PC-9 (cell line): ENCODE data around the gene EXD3. TPM values are rescaled to one million over a fixed set of nuclear protein-coding genes. Genes with fewer than 3 reads are reported as not detected.

Experiments
- BruUV-seq: library from RNA; stranded (reverse); fragments of 400-500 nt; replicated peaks from 2 replicates; lab custom pipeline; 2021; lab: Mats Ljungman, UMichigan
- CTCF ChIA-PET: fragments of 300-600 bp; sonication (Branson Sonifier 250); formaldehyde crosslinking; loops from one replicate; lab custom pipeline; 2022; ENCODE audit warnings: antibody characterized with exemption; lab: Charles Lee
- POLR2A ChIA-PET: fragments of 300-600 bp; sonication (Branson Sonifier 250); formaldehyde crosslinking; loops from one replicate; lab custom pipeline; 2022; ENCODE audit warnings: antibody characterized with exemption; ENCODE audit not compliant: unreplicated experiment; lab: Charles Lee
- DNase-seq, 2 experiments: peaks; one replicate each; pipeline versions ENCODE4 v3.0.0 to v3.0.0-alpha.2; 2015 to 2022; ENCODE audit warnings: mixed read lengths in 1 of 2
- H2AFZ ChIP-seq: fragments of 200-600 bp; sonication (generic); 2 replicates; pipeline ENCODE4 v1.8.1; 2017; ENCODE audit warnings: antibody characterized with exemption
- H3F3A ChIP-seq: fragments of 200-600 bp; sonication (generic); 2 replicates; pipeline ENCODE4 v1.8.1; 2017; ENCODE audit warnings: antibody characterized with exemption, mild to moderate bottlenecking, low read depth; ENCODE audit not compliant: insufficient read depth
- H3K27ac ChIP-seq: fragments of 200-600 bp; sonication (generic); 2 replicates; pipeline ENCODE4 v1.6.1; 2016; ENCODE audit warnings: mixed run types
- H3K27me3 ChIP-seq: fragments of 200-600 bp; sonication (generic); 2 replicates; pipeline ENCODE4 v1.6.1; 2016; ENCODE audit warnings: low read depth, mixed run types; ENCODE audit not compliant: insufficient read depth
- H3K36me3 ChIP-seq: fragments of 200-600 bp; sonication (generic); 2 replicates; pipeline ENCODE4 v1.6.1; 2016; ENCODE audit warnings: low read depth, mixed run types
- H3K4me1 ChIP-seq: fragments of 200-600 bp; sonication (generic); replicated peaks from 2 replicates; pipeline ENCODE4 v1.6.1; 2016; ENCODE audit warnings: mixed run types; ENCODE audit not compliant: insufficient read depth
- H3K4me2 ChIP-seq: fragments of 200-600 bp; sonication (generic); 2 replicates; pipeline ENCODE4 v1.6.1; 2017; ENCODE audit warnings: mixed run types
- H3K4me3 ChIP-seq: fragments of 200-600 bp; sonication (generic); 2 replicates; pipeline ENCODE4 v1.6.1; 2016; ENCODE audit warnings: mixed run types
- H3K79me2 ChIP-seq: fragments of 200-600 bp; sonication (generic); 2 replicates; pipeline ENCODE4 v1.6.1; 2017; ENCODE audit warnings: low read depth, mixed run types
- H3K9me2 ChIP-seq: fragments of 200-600 bp; sonication (generic); 2 replicates; pipeline ENCODE4 v1.8.1; 2017; ENCODE audit warnings: mild to moderate bottlenecking; ENCODE audit not compliant: insufficient read depth
- H3K9me3 ChIP-seq: fragments of 200-600 bp; sonication (generic); 2 replicates; pipeline ENCODE4 v1.8.1; 2016; ENCODE audit warnings: low read depth; ENCODE audit not compliant: insufficient read depth
- H4K20me1 ChIP-seq: fragments of 200-600 bp; sonication (generic); 2 replicates; pipeline ENCODE4 v1.8.1; 2017; ENCODE audit not compliant: insufficient read depth
- CTCF ChIP-seq: fragments of 200-600 bp; sonication (generic); conservative IDR thresholded peaks from 2 replicates; pipeline ENCODE4 v1.6.1; 2017; ENCODE audit warnings: mixed run types, antibody characterized with exemption, mild to moderate bottlenecking, moderate library complexity
- EZH2 ChIP-seq: fragments of 200-600 bp; sonication (generic); IDR thresholded peaks from 2 replicates; pipeline ENCODE4 v1.8.0; 2017; ENCODE audit warnings: antibody characterized with exemption, low read depth
- intact Hi-C: fragments of 100-400 bp; cut with micrococcal nuclease; formaldehyde crosslinking; loops from one replicate; pipeline ENCODE4 v1.10.0; 2022; ENCODE audit not compliant: unreplicated experiment
- total RNA-seq: library from RNA; stranded (reverse); gene quantifications from 2 replicates; pipeline ENCODE4 v1.2.3, GENCODE V29; 2021

The EXD3 gene
- total RNA-seq, 1 experiment from 2014 or later: 23.7 TPM

GRCh38 chr9:137465720-137466388, 42.9 kb upstream of the EXD3 start:
- BruUV-seq: no TSS peak
- Histone ChIP-seq H3K4me2 (no peak overlapping the region), H3K79me2 (no peaks in the 10 kb centered on the region)

DNA sequence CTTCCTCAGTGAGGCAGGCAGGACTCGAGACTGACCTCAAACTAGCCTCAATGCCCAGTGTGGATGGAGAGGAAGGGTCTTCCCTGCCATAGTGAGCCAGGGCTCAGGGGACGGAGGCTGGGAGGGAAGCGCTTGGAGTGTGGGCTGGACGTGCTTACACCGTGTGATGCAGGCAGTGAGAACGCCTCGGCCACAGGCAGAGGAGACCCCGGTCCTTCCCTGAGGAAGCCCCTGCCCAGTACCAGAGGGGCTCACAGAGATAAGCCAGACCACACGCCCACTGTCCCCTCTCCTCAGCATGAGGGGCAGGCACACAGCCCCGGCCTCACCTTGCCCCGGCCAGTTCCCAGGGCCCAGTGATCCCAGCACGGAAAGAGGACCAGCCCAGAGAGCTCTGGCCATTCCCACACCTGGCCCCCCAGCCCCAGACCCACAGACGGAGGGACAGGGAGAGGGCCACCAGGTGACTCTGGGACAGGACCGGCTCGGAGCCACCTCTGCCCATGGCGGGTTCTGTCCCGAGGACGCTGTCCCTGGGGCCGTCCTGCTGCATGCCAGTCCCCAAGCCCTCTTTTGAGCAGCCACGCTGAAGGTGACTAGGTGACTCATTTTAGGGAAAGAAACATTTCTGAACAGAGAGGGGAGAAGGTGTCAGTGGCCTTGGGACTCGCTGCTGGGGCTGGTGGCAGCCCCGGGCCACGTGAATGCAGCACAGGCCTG, 42.2 kb upstream of the EXD3 start:
- intact Hi-C loops: no loop called here
- DNase-seq: no peak
- BruUV-seq: no TSS peak
- no peaks in the 10 kb centered on the region for H3F3A ChIP-seq
- no peak overlapping the region for H3K4me2 ChIP-seq
- ChIA-PET CTCF (no interaction called here), POLR2A (no interaction called here)
- TF ChIP-seq EZH2 (no peak), CTCF (no peak)
- no peaks in the 10 kb centered on the region for H4K20me1 ChIP-seq
- H3K4me1 ChIP-seq: no peaks in the 10 kb centered on the region
- H3K9me2 ChIP-seq: no peaks in the 10 kb centered on the region
- no peaks in the 10 kb centered on the region for H3K36me3 ChIP-seq
- no peaks in the 10 kb centered on the region for H3K9me3 ChIP-seq
- H3K27me3 ChIP-seq: 0 out of 2 replicates have a peak, but pooled peaks cover 6% of the 10 kb centered on the region
- no peak overlapping the region for H3K27ac ChIP-seq
- no peaks in the 10 kb centered on the region for H3K79me2 ChIP-seq
- no peak overlapping the region for H3K4me3 ChIP-seq
- no peak overlapping the region for H2AFZ ChIP-seq

More at GRCh38 chr9:137465720-137466388, 42.9 kb upstream of the EXD3 start:
- Histone ChIP-seq H3K27me3 (0 out of 2 replicates have a peak, but pooled peaks cover 6% of the 10 kb centered on the region), H2AFZ (no peak overlapping the region), H3F3A (no peaks in the 10 kb centered on the region), H3K9me3 (no peaks in the 10 kb centered on the region), H4K20me1 (no peaks in the 10 kb centered on the region), H3K9me2 (no peaks in the 10 kb centered on the region), H3K4me1 (no peaks in the 10 kb centered on the region), H3K27ac (no peak overlapping the region), H3K36me3 (no peaks in the 10 kb centered on the region), H3K4me3 (no peak overlapping the region)
- CTCF ChIA-PET: no interaction called here
- POLR2A ChIA-PET: no interaction called here
- intact Hi-C loops: no loop called here
- TF ChIP-seq CTCF: no peak
- TF ChIP-seq EZH2: no peak
- DNase-seq: no peak

- no peak for TF ChIP-seq CTCF
- no peak for TF ChIP-seq EZH2
- no peaks in the 10 kb centered on the region for H3K79me2 ChIP-seq
- no peaks in the 10 kb centered on the region for H3F3A ChIP-seq
- no peak overlapping the region for H3K27ac ChIP-seq
- no TSS peak for BruUV-seq
- intact Hi-C loops: no loop called here
- no peaks in the 10 kb centered on the region for H3K9me2 ChIP-seq
- ChIA-PET CTCF (no interaction called here), POLR2A (no interaction called here)
- H2AFZ ChIP-seq: no peak overlapping the region
- no peaks in the 10 kb centered on the region for H3K36me3 ChIP-seq
- DNase-seq: no peak
- H3K4me3 ChIP-seq: no peak overlapping the region
- H4K20me1 ChIP-seq: no peaks in the 10 kb centered on the region
- H3K4me2 ChIP-seq: no peak overlapping the region
- H3K4me1 ChIP-seq: 0 out of 2 replicates have a peak, but pooled peaks cover 3% of the 10 kb centered on the region
- H3K27me3 ChIP-seq: 0 out of 2 replicates have a peak, but pooled peaks cover 6% of the 10 kb centered on the region
- H3K9me3 ChIP-seq: no peaks in the 10 kb centered on the region
Measured at GRCh38 chr9:137464291-137464999, 41.5 kb upstream of the EXD3 start.
